GM12874 (cell line): ENCODE data around the gene AATK.

Experiments
- CTCF ChIP-seq: IDR thresholded peaks from 2 replicates; pipeline ENCODE4 v1.5.1; 2011; ENCODE audit warnings: low read depth, mild to moderate bottlenecking, control low read depth, low read length, moderate library complexity; ENCODE audit not compliant: insufficient read depth

AATK gene

GRCh38 chr17:81147701-81148100 lies 18.3 kb downstream of the AATK start:
- TF ChIP-seq CTCF, result no peak

- TF ChIP-seq CTCF, result no peak
Measured at GRCh38 chr17:81144423-81144781, 21.6 kb downstream of the AATK start.

GRCh38 chr17:81143717-81144422 lies 22.2 kb downstream of the AATK start:
- TF ChIP-seq CTCF, result no peak

GRCh38 chr17:81143200-81143527 lies 22.9 kb downstream of the AATK start:
- TF ChIP-seq CTCF, result no peak

- TF ChIP-seq CTCF, result peak; percentile 61
Measured at GRCh38 chr17:81142301-81143199, 23.5 kb downstream of the AATK start.

- TF ChIP-seq CTCF, result no peak
Measured at GRCh38 chr17:81140695-81141094, 25.3 kb downstream of the AATK start.

DNA sequence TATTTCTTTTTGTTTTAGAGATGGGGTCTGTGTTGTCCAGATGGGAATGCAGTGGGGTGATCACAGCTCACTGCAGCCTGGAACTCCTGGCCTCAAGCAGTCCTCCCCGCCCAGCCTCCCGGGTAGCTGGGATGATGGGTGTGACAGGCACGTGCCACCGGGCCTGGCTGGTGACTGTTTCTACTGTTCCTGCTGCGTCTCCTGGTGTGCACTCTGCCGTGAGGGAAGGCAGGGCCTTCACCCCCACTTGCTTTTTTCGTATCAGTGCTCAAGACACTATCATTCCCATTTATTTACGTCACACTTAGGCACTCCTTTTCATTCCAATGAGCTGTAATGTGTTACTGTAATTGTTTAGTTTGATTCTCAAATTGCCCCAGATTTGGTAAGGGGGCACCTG lies 26.0 kb downstream of the AATK start:
- TF ChIP-seq CTCF, result no peak
